Pons (tissue), 1 donor: Measurements from ENCODE around the gene SAP30BP.

Source experiments
- DNase-seq: peaks from one replicate; pipeline ENCODE4 v3.0.0-alpha.2; 2016; ENCODE audit warnings: low spot score

Gene SAP30BP

DNA sequence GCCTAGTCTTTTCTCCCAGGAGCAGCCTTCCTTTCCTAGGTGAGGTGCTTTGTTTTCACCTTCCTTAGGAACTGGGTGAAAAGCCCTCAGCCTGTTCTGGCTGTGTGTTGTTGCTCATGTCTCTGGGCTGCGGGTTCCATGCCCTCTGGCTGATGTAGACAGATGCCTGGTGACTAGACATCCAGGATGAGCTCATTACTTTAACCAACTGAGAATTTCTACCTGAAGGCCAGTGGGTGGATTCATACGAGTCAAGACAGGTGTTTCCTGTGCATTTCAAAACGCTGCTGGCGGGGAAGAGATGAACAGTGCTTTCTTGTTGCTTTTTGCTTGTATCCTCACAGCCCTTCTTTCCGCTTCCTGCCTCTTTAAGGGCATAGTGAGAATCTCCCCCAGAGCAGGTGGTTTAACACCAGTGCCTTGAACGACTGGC is 22.3 kb downstream of the SAP30BP start:
- no peak for DNase-seq

GRCh38 chr17:75691371-75691791 is 24.2 kb downstream of the SAP30BP start:
- DNase-seq: no peak

GRCh38 chr17:75691801-75692626 is 24.9 kb downstream of the SAP30BP start:
- DNase-seq: peak; percentile 72

DNA sequence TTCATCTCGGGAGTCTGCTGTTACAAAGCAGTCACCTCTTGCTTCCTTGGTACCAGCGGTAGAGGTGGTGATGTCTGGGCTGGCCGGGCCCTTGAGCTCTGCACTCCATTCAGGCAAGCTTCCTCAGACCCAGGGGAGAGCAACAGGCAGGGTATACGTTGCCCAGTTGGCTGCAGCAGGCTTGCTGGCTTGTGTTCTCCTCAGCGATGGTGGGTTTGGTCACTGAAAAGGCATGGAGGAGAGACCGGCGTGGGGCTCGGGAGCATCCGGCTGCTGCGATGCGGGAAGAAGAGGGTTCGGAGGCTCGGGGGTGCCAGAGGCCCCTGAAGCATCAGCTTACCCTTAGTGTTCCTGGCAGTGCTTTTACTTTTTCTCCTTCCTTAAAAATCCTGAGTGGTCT is 25.8 kb downstream of the SAP30BP start:
- DNase-seq: peak; percentile 26

DNA sequence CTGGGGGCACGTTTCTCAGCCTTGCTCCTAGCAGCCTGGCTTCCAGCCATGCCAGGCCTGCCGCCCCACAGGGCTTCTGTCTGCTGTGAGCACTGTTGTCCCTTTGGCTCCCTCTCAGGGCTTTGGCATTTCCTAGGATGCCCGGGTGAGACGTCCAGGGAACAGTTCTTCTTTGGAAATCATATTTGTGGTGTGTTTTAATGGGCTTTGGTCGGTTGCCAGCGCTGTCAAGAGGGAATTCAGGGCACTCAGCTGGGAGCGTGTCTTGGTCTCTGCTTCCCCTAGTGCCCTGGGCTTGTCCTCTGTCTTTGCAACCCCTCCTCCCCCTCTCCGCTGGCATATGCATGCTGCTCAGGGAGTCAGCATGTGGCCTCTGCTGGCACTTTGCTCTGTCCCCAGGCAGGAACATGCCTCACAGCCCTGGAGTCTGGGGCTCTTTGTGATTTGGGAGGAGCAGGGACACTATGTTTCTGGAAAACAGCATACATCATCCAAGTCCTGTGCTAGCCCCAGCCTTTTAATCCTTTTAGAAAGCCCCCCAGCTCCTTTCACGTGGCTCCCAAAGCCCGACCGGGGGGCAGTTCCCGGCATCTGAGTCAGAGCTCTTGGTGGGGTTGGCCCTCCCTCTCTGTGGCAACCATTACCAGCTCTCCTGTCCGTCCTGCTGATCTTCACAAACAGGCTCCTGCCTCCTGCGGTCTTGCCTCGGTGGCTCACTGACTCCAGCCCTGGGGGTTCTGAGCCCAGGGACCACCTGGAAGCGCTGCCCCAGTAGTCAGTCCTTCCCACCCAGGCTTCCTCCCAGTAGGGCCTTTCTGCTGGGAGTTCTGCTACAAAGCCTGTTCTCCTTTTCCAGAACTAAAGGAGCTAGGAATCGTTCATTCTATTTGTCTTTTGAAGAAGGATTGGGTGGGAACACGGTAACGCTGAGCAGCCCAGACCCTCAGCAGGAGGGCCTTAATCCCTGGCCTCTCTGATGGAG is 26.7 kb downstream of the SAP30BP start:
- DNase-seq: peak; percentile 95

DNA sequence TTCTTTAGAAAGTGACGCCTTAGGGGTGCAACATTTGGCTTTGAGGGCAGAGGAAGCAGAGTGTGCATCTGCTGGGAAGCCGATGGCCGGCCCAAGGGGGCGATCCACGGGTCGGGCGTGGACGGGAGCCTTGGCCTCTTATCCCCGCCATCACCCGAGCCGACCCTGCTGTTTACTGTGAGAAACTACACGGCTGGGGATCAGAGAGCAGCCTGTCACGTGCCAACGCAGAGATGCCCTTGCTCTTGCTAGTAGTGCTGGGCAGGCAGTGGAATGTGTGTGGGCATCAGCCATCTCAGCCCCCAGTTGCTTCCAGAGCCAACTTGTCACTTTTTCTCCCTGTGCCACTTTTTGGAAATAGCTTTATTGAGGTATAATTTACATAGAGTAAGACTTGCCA is 27.4 kb downstream of the SAP30BP start:
- peak; percentile 38 for DNase-seq

GRCh38 chr17:75695141-75695829 is 28.1 kb downstream of the SAP30BP start:
- DNase-seq: peak; percentile 25

DNA sequence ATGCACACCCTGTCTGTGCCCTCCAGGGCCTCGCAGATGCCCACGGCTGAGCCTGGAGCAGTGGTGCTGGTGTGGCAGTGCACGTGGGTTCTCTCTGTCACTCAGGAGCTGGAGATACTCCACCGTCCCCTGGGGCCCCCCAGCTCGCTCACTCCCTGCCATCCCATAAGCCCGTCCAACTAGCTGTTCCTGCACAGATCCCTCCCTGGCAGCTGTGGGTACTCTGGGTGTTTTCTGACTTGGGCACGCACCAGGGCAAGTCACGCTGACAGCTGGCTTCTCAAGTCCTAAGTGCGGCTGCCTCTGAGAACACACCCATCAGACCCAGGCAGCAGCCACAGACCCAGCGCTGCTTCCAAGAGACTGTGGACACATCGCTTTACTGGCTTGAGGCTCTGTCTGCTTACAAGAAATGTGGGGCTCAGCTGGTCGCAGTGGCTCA is 28.7 kb downstream of the SAP30BP start:
- peak; percentile 48 for DNase-seq

DNA sequence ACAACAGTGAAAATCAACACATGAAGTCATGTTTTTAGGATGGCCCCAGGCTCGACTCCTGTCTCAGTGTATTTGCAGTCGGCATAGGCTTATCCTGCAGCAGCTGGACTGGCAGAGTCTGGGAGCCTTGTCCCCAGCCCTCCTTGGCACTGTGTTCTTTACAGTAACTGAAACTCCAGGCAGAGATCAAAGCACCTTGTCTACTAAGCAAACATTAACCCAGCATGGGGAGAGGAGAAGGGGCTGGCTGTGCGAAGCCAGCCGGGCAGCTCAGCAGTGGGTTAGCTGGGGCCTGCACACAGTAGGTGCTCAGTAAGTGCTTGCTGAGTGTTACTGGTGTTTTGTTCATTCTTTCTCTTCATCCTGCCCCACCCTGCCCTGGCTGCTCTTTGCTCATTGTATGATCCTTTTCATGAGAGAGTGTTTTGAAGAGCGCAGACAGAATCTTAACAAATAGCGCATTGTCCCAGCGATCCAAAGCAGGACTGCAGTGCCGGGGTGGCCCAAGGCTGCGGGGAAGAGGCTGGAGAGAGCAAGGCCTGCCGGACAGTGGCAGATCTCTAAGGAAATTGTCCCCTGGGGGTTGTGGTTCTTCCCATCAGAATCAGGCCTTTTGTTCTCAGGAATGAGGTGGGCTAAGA is 30.6 kb downstream of the SAP30BP start:
- DNase-seq: peak; percentile 98

- DNase-seq: no peak
These were observed 31.5 kb downstream of the SAP30BP start for GRCh38 chr17:75698659-75699058.

DNA sequence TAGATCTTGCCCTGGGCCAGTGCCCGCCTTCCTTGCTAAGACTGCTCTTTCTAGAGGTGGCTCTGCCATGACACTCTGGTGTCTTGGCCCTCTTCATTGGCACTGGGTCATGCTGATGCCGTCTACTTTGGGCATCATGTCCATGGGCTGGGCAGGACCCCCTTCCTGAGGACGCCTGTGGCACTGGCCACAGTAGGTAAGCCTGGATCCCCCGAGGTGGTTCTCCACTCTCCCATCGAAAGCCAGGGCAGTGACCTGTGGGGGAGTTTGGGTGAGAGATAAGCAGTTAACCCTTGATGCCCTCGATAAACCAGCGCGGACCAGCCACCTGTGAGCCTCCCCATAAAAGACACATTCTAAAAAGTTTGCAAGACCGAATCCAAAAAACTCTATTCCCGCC is 34.1 kb downstream of the SAP30BP start:
- DNase-seq: no peak

DNA sequence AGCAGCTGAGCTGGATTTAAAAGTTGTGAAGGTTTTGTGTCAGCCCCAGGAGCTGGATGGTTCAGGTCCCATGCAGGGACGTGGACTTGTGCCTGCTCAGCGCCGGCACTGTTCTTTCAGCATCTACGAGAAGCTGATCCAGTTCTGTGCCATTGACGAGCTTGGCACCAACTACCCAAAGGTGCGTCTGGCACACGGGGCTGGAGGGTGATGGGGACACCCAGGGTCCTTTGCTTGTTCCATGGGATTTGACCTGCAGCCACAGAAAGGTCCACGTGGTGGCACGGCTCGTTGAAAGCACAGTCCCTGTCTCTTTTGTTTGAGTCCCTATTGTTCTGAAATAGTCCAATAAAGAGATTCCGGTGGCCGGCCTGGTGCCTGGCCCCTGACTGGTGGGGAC is 36.1 kb downstream of the SAP30BP start:
- DNase-seq: no peak

DNA sequence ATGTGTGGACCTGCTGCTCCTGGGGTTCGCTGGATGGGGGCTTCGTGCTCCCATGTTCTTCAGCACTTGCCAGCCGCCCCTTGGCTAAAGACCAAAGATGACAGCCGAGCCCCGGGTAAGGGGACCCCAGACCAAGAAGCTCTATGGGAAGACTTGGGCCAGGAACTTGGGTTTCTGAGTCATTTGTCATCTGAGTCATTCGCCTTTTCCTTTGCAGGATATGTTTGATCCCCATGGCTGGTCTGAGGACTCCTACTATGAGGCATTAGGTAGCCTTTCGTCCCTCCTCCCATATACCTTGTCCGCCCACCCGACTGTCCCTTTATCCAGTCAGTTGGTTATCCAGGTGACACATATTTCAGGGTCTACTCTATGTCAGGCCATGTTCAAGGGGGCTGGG is 36.5 kb downstream of the SAP30BP start:
- no peak for DNase-seq

GRCh38 chr17:75704963-75705875 is 38.1 kb downstream of the SAP30BP start:
- no peak for DNase-seq

DNA sequence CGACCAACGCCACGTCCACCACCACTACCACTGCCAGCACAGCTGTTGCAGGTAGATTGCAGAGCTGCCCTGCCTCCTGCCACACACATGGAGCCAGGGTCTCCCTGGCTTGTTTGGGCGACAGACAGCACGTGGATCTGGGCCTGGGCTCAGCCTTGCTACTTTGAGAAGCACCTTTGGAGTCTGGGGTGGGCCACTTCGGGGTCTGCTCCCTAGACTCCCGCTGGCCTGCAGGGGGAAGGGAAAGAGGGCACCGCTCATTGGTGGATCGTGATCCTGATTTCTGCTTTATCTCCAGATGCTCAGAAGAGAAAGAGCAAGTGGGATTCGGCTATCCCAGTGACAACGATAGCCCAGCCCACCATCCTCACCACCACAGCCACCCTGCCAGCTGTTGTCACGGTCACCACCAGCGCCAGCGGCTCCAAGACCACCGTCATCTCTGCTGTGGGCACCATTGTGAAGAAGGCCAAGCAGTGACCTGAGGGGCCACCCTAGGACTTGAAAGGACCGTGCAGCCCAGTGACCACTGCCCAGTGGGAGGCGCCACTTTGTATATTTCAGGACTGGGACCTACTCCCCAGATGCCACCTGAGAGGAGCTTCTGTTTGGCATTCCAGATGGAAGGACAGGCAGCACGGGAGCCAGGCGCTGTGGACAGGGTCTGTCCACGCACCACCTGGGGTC is 39.0 kb downstream of the SAP30BP start:
- no peak for DNase-seq

DNA sequence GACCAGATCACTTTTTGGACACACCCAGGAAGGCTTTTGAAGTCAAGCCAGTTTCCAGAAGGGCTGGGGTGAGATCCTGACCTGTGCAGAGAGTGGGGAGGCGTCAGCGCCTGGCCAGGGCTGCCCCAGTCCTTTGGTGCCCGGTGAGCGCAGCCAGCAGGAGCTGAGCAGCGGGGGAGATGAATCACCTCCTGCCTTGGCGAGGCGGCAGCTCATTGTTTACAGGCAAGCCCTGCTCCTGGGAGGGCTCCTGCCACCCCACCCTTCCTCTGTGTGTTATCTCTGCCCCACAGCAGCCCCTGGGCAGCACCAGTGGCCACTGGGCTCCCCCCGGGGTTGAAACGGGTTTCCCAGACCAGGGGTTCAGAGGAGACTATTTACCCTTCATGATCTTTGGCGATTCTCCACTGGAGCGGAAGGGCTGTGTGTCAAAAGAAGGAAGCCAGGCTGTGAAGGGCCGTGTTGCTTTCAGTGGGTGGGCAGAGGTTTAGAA is 40.0 kb downstream of the SAP30BP start:
- no peak for DNase-seq

- no peak for DNase-seq
These were observed 45.3 kb downstream of the SAP30BP start for GRCh38 chr17:75712446-75712845.

DNA sequence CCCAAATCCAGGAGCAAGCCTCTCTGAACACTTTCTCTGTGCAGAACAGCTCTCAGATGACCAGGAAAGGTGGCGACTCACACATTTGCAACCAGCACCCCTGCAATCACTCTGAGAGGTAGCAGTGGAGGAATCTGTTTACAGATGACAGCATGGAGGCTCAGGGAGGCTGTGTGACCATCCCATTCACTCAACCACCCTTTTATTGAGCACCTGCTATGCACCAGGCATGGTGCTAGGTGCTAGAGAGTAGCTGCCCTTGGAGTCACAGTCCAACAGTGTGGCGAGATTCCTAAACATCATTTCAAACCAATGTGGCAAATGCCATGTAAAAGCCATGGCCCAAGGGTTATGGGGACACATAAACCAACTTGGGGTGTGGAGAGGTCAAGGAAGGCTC is 52.6 kb downstream of the SAP30BP start:
- DNase-seq: no peak

DNA sequence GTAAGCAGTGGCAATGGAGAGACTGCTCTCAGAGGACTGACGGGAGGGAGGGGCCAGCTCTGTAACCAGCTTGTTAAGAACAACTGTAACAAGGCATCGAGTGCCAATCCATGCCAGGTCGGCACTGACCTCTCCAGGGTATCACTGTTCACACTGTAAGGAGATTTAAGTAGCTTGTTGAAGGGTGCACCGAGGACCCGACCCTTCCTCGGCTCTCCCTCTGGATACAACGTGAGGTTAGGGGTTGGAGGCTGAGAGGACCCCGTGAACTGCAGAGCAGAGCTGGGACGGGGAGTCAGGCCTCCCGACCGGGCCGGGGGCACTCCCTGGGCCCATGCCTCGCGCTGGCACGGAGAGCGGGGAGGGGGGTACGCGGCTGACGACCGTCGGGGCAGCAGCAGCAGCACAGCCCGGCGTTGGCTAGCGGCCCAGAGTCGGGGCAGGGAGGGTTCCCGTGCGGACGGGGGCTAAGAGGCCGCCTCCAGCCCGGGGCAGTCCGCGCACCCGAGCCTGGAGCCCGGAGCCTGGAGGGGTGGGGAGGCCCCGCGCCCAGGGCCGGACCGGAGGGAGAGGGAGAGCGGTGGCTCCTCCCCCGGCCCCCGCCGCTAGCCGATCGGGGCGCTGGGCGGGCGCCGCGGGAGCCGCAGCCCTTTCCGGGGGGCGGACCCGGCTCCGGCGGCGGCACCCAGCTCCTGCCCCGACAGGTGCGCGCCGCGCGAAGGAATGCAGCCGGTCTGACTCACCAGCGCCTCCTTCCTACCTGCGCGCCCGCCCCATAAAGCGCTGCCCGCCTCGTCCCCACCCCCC is 53.7 kb downstream of the SAP30BP start, which contains the start of gene ITGB4:
Gene ITGB4 (plus strand): TSS at position 804 of the 807 bp plus-strand sequence. CDS start 3,245 bp downstream, outside the sequence.
- no peak for DNase-seq
